NCI-H1436 (cell line): ENCODE results near the gene ANKRD61.
"Not testable (repeated sequence)": the region's sequence is repeated elsewhere in the genome, so short reads cannot be mapped to it uniquely, and the experiment has no call there.

Experiments used
- DNase-seq: peaks from one replicate; lab custom pipeline; 2025; lab: John Stamatoyannopoulos, UW

ANKRD61 gene

DNA sequence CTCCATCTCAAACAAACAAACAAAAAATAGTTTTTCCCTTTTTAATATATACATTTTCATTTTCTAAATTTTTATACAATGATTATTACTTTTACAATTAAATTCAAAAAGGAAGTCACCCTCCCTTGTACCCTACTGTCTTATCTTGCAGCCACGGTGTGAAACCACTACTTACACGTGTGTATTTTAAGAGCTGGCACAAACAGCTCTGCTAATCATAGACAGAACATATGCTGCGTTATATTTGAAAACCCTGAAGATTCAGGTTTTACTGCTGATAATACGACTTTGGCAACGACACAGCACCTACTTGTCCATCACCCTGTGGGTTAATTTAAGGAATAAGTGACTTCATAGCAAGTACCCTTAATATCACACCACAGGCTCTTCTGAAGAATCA lies 991 bp downstream of the ANKRD61 start:
- DNase-seq: no peak

GRCh38 chr7:6032641-6033040 lies 1.5 kb downstream of the ANKRD61 start:
- no peak for DNase-seq

DNA sequence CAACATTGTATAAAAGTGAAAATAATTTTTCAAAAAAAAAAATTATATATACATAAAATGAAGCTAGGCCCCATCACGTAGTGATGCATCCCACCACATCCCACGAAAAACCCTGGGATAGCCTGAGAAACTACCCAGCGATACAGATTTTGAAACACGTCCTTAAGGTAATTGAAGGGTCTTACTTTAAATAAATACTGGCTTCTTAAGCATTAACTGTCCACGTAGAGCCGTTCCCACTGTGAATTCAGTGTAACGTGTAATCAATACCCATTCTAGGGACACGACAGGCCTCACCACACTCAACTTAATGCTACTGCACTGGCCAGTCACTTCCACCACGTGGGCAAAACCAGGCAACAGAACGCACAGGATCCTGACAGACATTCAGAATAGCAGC lies 4.0 kb downstream of the ANKRD61 start:
- DNase-seq: no peak

DNA sequence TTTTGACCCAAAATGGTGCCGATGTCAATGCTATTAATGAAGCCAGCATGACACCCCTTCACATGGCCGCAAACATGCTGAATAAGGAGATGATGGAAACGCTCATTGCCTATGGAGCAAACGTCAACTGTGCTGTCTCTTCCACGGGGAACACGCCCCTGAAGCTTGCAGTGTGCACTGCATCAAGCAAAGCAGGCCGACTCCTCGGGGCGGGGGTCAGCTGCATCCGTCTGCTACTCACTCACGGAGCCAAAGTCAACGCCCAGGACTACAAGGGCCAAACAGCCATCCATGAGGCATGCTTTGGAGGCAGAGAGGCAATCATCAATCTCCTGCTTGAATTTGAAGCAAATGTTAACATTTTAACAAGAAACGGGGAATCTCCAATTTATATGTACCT lies 4.5 kb downstream of the ANKRD61 start:
- DNase-seq: no peak

DNA sequence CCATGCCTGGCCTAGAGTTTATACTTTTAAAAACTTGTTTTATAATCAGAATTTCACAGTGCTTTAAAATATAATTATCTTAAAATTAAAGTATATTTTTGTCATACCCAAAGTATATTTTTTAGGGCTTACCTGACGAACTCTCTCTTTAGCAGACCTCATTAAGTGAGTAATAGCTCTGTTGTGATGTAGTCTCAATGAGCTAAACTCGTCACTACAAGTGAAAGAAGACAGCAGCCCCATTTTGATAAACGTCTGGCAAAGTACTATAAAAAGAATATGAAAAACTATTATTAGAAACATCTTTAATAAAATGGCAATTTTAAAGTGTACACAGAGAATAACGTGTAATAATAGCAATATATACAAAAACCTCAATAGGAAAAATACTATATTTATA lies 18.6 kb downstream of the ANKRD61 start:
- no peak for DNase-seq

- not testable (repeated sequence) for DNase-seq
Measured at GRCh38 chr7:6051185-6051584, 20.0 kb downstream of the ANKRD61 start.

GRCh38 chr7:6056616-6057015 lies 25.4 kb downstream of the ANKRD61 start:
- DNase-seq: no peak

- DNase-seq: no peak
Measured at GRCh38 chr7:6057316-6058129, 26.3 kb downstream of the ANKRD61 start.

GRCh38 chr7:6059941-6060340 lies 28.8 kb downstream of the ANKRD61 start:
- DNase-seq: not testable (repeated sequence)

DNA sequence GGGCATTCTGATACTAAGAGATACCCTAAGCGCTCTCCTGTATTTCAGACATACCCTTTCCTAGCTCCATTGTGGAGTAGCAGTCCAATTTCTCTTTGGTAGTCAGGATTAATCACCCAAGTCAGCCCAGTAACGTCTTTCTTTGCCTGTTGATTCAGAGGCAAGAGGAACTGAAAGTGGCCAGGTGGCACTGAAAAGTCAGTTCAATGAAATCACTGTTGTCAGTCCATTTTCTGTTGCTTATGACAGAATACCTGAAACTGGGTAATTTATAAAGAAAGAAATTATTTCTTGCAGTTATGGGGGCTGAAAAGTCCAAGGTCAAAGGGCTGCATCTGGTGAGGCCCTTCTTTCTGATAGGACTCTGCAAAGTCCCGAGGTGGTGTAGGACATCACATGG lies 40.2 kb downstream of the ANKRD61 start:
- DNase-seq: no peak

DNA sequence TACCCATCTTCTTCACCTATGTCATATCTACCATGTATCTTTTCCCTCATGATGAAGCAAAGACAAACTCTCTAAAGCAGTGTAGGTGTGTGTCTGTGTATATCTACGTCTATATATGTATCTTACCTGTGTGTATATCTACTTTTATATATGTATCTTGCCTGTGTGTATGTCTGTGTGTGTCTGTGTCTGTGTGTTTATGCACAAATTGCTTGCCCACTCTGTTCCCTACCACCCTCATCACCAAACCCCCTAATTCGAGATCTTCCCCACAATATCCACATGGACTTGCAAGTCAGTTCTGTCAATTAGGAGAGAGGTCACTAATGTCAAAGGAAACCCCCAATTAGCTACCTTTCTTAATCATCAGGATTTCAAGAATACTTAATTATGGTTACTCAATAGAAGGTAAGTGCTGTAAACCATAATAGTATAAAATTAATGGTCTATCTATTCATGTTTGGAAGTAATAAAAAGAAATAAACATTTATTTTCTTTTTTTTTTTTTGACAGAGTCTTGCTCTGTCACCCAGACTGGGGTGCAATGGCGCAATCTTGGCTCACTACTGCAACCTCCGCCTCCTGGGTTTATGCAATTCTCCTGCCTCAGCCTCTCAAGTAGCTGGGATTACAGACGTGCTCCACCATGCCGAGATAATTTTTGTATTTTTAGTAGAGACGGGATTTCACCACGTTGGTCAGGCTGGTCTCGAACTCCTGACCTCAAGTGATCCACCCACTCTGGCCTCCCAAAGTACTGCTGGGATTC lies 43.6 kb downstream of the ANKRD61 start:
- DNase-seq: no peak

- no peak for DNase-seq
Measured at GRCh38 chr7:6078548-6078947, 47.4 kb downstream of the ANKRD61 start.

DNA sequence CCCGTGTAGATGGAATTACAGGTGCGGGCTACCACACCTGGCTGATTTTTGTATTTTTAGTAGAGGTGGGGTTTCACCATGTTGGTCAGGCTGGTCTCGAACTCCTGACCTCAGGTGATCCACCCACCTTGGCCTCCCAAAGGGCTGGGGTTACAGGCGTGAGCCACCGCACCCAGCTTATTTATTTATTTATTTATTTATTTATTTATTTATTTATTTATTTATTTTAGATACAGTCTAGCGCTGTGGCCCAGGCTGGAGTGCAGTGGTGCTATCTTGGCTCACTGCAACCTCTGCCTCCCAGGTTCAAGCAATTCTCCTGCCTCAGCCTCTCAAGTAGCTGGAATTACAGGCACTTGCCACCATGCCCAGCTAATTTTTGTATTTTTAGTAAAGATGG lies 51.9 kb downstream of the ANKRD61 start:
- not testable (repeated sequence) for DNase-seq
